Central memory CD8-positive, alpha-beta T cell (primary cell): ENCODE data around the gene MDH1.
"Not testable (repeated sequence)": the region's sequence is repeated elsewhere in the genome, so short reads cannot be mapped to it uniquely, and the experiment has no call there.

Experiments
- ATAC-seq: fragments of 150-1000 bp; cut with Tn5 transposase; replicated peaks from 2 replicates; pipeline ENCODE4 v1.10.0; 2022; ENCODE audit warnings: mild to moderate bottlenecking, moderate FRiP score, moderate number of reproducible peaks; ENCODE audit not compliant: poor library complexity, severe bottlenecking; ENCODE audit errors: extremely low read depth
- DNase-seq, 2 donors: peaks; one replicate each; pipeline ENCODE4 v3.0.0; 2021; ENCODE audit warnings: low spot score in 2 of 2
- H3K27ac Mint-ChIP-seq: one replicate; pipeline ENCODE4 v1.8.0; 2022; ENCODE audit warnings: low read depth, mild to moderate bottlenecking, moderate library complexity, mixed read lengths
- H3K27me3 Mint-ChIP-seq: one replicate; pipeline ENCODE4 v1.8.0; 2022; ENCODE audit warnings: mixed read lengths
- H3K36me3 Mint-ChIP-seq: one replicate; pipeline ENCODE4 v1.8.0; 2022; ENCODE audit warnings: mild to moderate bottlenecking, moderate library complexity, mixed read lengths; ENCODE audit not compliant: insufficient read depth
- H3K4me1 Mint-ChIP-seq: one replicate; pipeline ENCODE4 v1.8.0; 2022; ENCODE audit warnings: mixed read lengths
- H3K4me3 Mint-ChIP-seq: one replicate; pipeline ENCODE4 v1.8.0; 2022; ENCODE audit warnings: mild to moderate bottlenecking, moderate library complexity, mixed read lengths
- H3K9me3 Mint-ChIP-seq: one replicate; pipeline ENCODE4 v1.8.0; 2022; ENCODE audit warnings: mixed read lengths

MDH1 gene

GRCh38 chr2:63619328-63619727 is 30.6 kb downstream of the MDH1 start:
- H3K9me3 Mint-ChIP-seq = no peaks in the 10 kb centered on the region
- ATAC-seq = no peak
- H3K27ac Mint-ChIP-seq = no peak overlapping the region
- peaks cover 59% of the 10 kb centered on the region for H3K27me3 Mint-ChIP-seq
- H3K4me1 Mint-ChIP-seq = no peaks in the 10 kb centered on the region
- no peak for DNase-seq
- no peak overlapping the region for H3K4me3 Mint-ChIP-seq
- no peaks in the 10 kb centered on the region for H3K36me3 Mint-ChIP-seq

GRCh38 chr2:63622751-63623150 is 34.0 kb downstream of the MDH1 start:
- H3K4me3 Mint-ChIP-seq = no peak overlapping the region
- ATAC-seq (no peak), DNase-seq (no peak)

GRCh38 chr2:63623763-63624162 is 35.0 kb downstream of the MDH1 start:
- H3K4me1 Mint-ChIP-seq, H3K9me3 Mint-ChIP-seq, H3K36me3 Mint-ChIP-seq, H3K4me3 Mint-ChIP-seq, H3K27ac Mint-ChIP-seq, ATAC-seq, DNase-seq: not testable (repeated sequence)
- H3K27me3 Mint-ChIP-seq = peaks cover 55% of the 10 kb centered on the region

More at GRCh38 chr2:63622751-63623150, 34.0 kb downstream of the MDH1 start:
- Mint-ChIP-seq H3K27ac (no peak overlapping the region), H3K27me3 (peaks cover 60% of the 10 kb centered on the region), H3K9me3 (no peaks in the 10 kb centered on the region), H3K36me3 (no peaks in the 10 kb centered on the region), H3K4me1 (no peaks in the 10 kb centered on the region)

GRCh38 chr2:63627866-63628265 is 39.1 kb downstream of the MDH1 start:
- Mint-ChIP-seq H3K9me3 (peaks cover 6% of the 10 kb centered on the region), H3K4me3 (no peak overlapping the region)

GRCh38 chr2:63628403-63628942 is 39.7 kb downstream of the MDH1 start:
- Mint-ChIP-seq H3K36me3 (no peaks in the 10 kb centered on the region), H3K4me1 (no peaks in the 10 kb centered on the region), H3K4me3 (no peak overlapping the region), H3K27me3 (peaks cover 55% of the 10 kb centered on the region), H3K9me3 (peaks cover 10% of the 10 kb centered on the region), H3K27ac (no peak overlapping the region)
- ATAC-seq (no peak), DNase-seq (no peak)

More at GRCh38 chr2:63627866-63628265, 39.1 kb downstream of the MDH1 start:
- Mint-ChIP-seq H3K36me3 (no peaks in the 10 kb centered on the region), H3K27ac (no peak overlapping the region), H3K4me1 (no peaks in the 10 kb centered on the region), H3K27me3 (peaks cover 61% of the 10 kb centered on the region)
- DNase-seq (no peak), ATAC-seq (no peak)

GRCh38 chr2:63631501-63631900 is 42.7 kb downstream of the MDH1 start:
- H3K4me1 Mint-ChIP-seq = no peaks in the 10 kb centered on the region
- DNase-seq = no peak
- peaks cover 41% of the 10 kb centered on the region for H3K27me3 Mint-ChIP-seq
- H3K4me3 Mint-ChIP-seq = no peak overlapping the region
- H3K36me3 Mint-ChIP-seq = no peaks in the 10 kb centered on the region
- H3K27ac Mint-ChIP-seq = no peak overlapping the region
- no peak for ATAC-seq
- peaks cover 26% of the 10 kb centered on the region for H3K9me3 Mint-ChIP-seq

GRCh38 chr2:63632382-63632781 is 43.6 kb downstream of the MDH1 start:
- no peak overlapping the region for H3K27ac Mint-ChIP-seq
- H3K27me3 Mint-ChIP-seq = peaks cover 35% of the 10 kb centered on the region
- no peak for DNase-seq
- H3K4me1 Mint-ChIP-seq = no peaks in the 10 kb centered on the region
- peaks cover 26% of the 10 kb centered on the region for H3K9me3 Mint-ChIP-seq
- no peak overlapping the region for H3K4me3 Mint-ChIP-seq
- ATAC-seq = no peak
- no peaks in the 10 kb centered on the region for H3K36me3 Mint-ChIP-seq

GRCh38 chr2:63639344-63639743 is 50.6 kb downstream of the MDH1 start:
- Mint-ChIP-seq H3K4me1 (no peaks in the 10 kb centered on the region), H3K27ac (no peak overlapping the region), H3K9me3 (peaks cover 15% of the 10 kb centered on the region), H3K36me3 (no peaks in the 10 kb centered on the region), H3K27me3 (peaks cover 22% of the 10 kb centered on the region), H3K4me3 (no peak overlapping the region)
- no peak for ATAC-seq
- DNase-seq = no peak

- H3K4me1 Mint-ChIP-seq = no peaks in the 10 kb centered on the region
- no peak overlapping the region for H3K27ac Mint-ChIP-seq
- no peaks in the 10 kb centered on the region for H3K36me3 Mint-ChIP-seq
- no peak for ATAC-seq
- no peaks in the 10 kb centered on the region for H3K9me3 Mint-ChIP-seq
- peaks cover 44% of the 10 kb centered on the region for H3K27me3 Mint-ChIP-seq
- no peak overlapping the region for H3K4me3 Mint-ChIP-seq
- DNase-seq = no peak
Measured at GRCh38 chr2:63642946-63643345, 54.2 kb downstream of the MDH1 start.

GRCh38 chr2:63643486-63643885 is 54.7 kb downstream of the MDH1 start:
- Mint-ChIP-seq H3K4me3 (no peak overlapping the region), H3K4me1 (no peaks in the 10 kb centered on the region), H3K9me3 (no peaks in the 10 kb centered on the region), H3K27ac (no peak overlapping the region), H3K27me3 (peaks cover 49% of the 10 kb centered on the region), H3K36me3 (no peaks in the 10 kb centered on the region)
- ATAC-seq (no peak), DNase-seq (no peak)

GRCh38 chr2:63648632-63649031 is 59.9 kb downstream of the MDH1 start:
- Mint-ChIP-seq H3K27me3 (peaks cover 85% of the 10 kb centered on the region), H3K27ac (no peak overlapping the region), H3K36me3 (no peaks in the 10 kb centered on the region), H3K9me3 (no peaks in the 10 kb centered on the region), H3K4me1 (no peaks in the 10 kb centered on the region), H3K4me3 (no peak overlapping the region)
- no peak for DNase-seq
- ATAC-seq = no peak

- ATAC-seq = no peak
- no peaks in the 10 kb centered on the region for H3K9me3 Mint-ChIP-seq
- DNase-seq = no peak
Measured at GRCh38 chr2:63649829-63650228, 61.1 kb downstream of the MDH1 start.

GRCh38 chr2:63650756-63651155 is 62.0 kb downstream of the MDH1 start:
- DNase-seq (no peak), ATAC-seq (no peak)
- no peaks in the 10 kb centered on the region for H3K36me3 Mint-ChIP-seq
- peaks cover 71% of the 10 kb centered on the region for H3K27me3 Mint-ChIP-seq
- H3K4me1 Mint-ChIP-seq = no peaks in the 10 kb centered on the region
- no peak overlapping the region for H3K4me3 Mint-ChIP-seq
- no peak overlapping the region for H3K27ac Mint-ChIP-seq
- H3K9me3 Mint-ChIP-seq = no peaks in the 10 kb centered on the region

More at GRCh38 chr2:63649829-63650228, 61.1 kb downstream of the MDH1 start:
- peaks cover 80% of the 10 kb centered on the region for H3K27me3 Mint-ChIP-seq
- no peaks in the 10 kb centered on the region for H3K4me1 Mint-ChIP-seq
- no peak overlapping the region for H3K4me3 Mint-ChIP-seq
- no peak overlapping the region for H3K27ac Mint-ChIP-seq
- no peaks in the 10 kb centered on the region for H3K36me3 Mint-ChIP-seq
